ENCODE measurements around the gene ZNF365. TPM values are rescaled to one million over a fixed set of nuclear protein-coding genes. Genes with fewer than 3 reads are reported as not detected.
"Not testable (repeated sequence)": the region's sequence is repeated elsewhere in the genome, so short reads cannot be mapped to it uniquely, and the experiment has no call there.

ZNF365 gene
- total RNA-seq, 1 experiment from 2014 or later, result not detected

- Histone ChIP-seq H3K36me3 (ENCODE audit: insufficient read depth, low read length) (no peaks in the 10 kb centered on the region), H3K9me2 (replicated peaks; ENCODE audit: insufficient read depth, low read length) (no peaks in the 10 kb centered on the region), H3K9me3 (ENCODE audit: low read length) (no peaks in the 10 kb centered on the region), H3K27ac (ENCODE audit: low read length) (no peak overlapping the region), H3K79me2 (ENCODE audit: low read length) (no peaks in the 10 kb centered on the region), H2AFZ (ENCODE audit: low read length) (no peak overlapping the region), H3K27me3 (ENCODE audit: low read length) (0 out of 2 replicates have a peak, but pooled peaks cover 3% of the 10 kb centered on the region), H3K4me3 (ENCODE audit: low read length) (no peak overlapping the region), H4K20me1 (ENCODE audit: insufficient read depth, low read depth, low read length) (no peaks in the 10 kb centered on the region), H3K4me2 (ENCODE audit: low read depth, low read length, poor library complexity, severe bottlenecking) (no peak overlapping the region), H3K9ac (ENCODE audit: low read length) (no peak overlapping the region), H3K4me1 (ENCODE audit: low read length) (no peaks in the 10 kb centered on the region)
- DNase-seq, result no peak
Observed at GRCh38 chr10:62390497-62391176, 16.5 kb downstream of the ZNF365 start.

- Histone ChIP-seq H2AFZ (ENCODE audit: low read length) (no peak overlapping the region), H3K27me3 (ENCODE audit: low read length) (0 out of 2 replicates have a peak, but pooled peaks cover 2% of the 10 kb centered on the region), H3K36me3 (ENCODE audit: insufficient read depth, low read length) (no peaks in the 10 kb centered on the region), H3K9me3 (ENCODE audit: low read length) (no peaks in the 10 kb centered on the region), H4K20me1 (ENCODE audit: insufficient read depth, low read depth, low read length) (no peaks in the 10 kb centered on the region), H3K4me1 (ENCODE audit: low read length) (no peaks in the 10 kb centered on the region), H3K79me2 (ENCODE audit: low read length) (no peaks in the 10 kb centered on the region), H3K27ac (ENCODE audit: low read length) (no peak overlapping the region), H3K4me3 (ENCODE audit: low read length) (no peak overlapping the region), H3K9me2 (replicated peaks; ENCODE audit: insufficient read depth, low read length) (no peaks in the 10 kb centered on the region), H3K9ac (ENCODE audit: low read length) (no peak overlapping the region), H3K4me2 (ENCODE audit: low read depth, low read length, poor library complexity, severe bottlenecking) (no peak overlapping the region)
- no peak for DNase-seq
Observed at GRCh38 chr10:62393237-62393636, 19.1 kb downstream of the ZNF365 start.

GRCh38 chr10:62394556-62395018 lies 20.4 kb downstream of the ZNF365 start:
- Histone ChIP-seq H2AFZ (ENCODE audit: low read length) (no peak overlapping the region), H3K4me2 (ENCODE audit: low read depth, low read length, poor library complexity, severe bottlenecking) (no peak overlapping the region), H3K4me1 (ENCODE audit: low read length) (no peaks in the 10 kb centered on the region), H3K27ac (ENCODE audit: low read length) (no peak overlapping the region), H3K79me2 (ENCODE audit: low read length) (no peaks in the 10 kb centered on the region), H3K9me2 (replicated peaks; ENCODE audit: insufficient read depth, low read length) (no peaks in the 10 kb centered on the region), H3K27me3 (ENCODE audit: low read length) (no peaks in the 10 kb centered on the region), H3K9me3 (ENCODE audit: low read length) (no peaks in the 10 kb centered on the region), H3K9ac (ENCODE audit: low read length) (no peak overlapping the region), H3K36me3 (ENCODE audit: insufficient read depth, low read length) (no peaks in the 10 kb centered on the region), H4K20me1 (ENCODE audit: insufficient read depth, low read depth, low read length) (no peaks in the 10 kb centered on the region), H3K4me3 (ENCODE audit: low read length) (no peak overlapping the region)
- DNase-seq, result no peak

GRCh38 chr10:62395892-62396291 lies 21.7 kb downstream of the ZNF365 start:
- H3K4me1 ChIP-seq (ENCODE audit: low read length), result no peaks in the 10 kb centered on the region
- H3K79me2 ChIP-seq (ENCODE audit: low read length), result no peaks in the 10 kb centered on the region
- no peaks in the 10 kb centered on the region for H3K27me3 ChIP-seq (ENCODE audit: low read length)

GRCh38 chr10:62396864-62397263 lies 22.7 kb downstream of the ZNF365 start:
- Histone ChIP-seq H3K9me2 (replicated peaks; ENCODE audit: insufficient read depth, low read length) (no peaks in the 10 kb centered on the region), H3K4me1 (ENCODE audit: low read length) (no peaks in the 10 kb centered on the region), H3K36me3 (ENCODE audit: insufficient read depth, low read length) (no peaks in the 10 kb centered on the region), H3K27me3 (ENCODE audit: low read length) (no peaks in the 10 kb centered on the region), H3K4me2 (ENCODE audit: low read depth, low read length, poor library complexity, severe bottlenecking) (no peak overlapping the region), H3K79me2 (ENCODE audit: low read length) (no peaks in the 10 kb centered on the region), H2AFZ (ENCODE audit: low read length) (no peak overlapping the region), H3K9me3 (ENCODE audit: low read length) (no peaks in the 10 kb centered on the region), H3K9ac (ENCODE audit: low read length) (no peak overlapping the region), H4K20me1 (ENCODE audit: insufficient read depth, low read depth, low read length) (no peaks in the 10 kb centered on the region), H3K27ac (ENCODE audit: low read length) (no peak overlapping the region), H3K4me3 (ENCODE audit: low read length) (no peak overlapping the region)
- DNase-seq, result no peak

More at GRCh38 chr10:62395892-62396291, 21.7 kb downstream of the ZNF365 start:
- Histone ChIP-seq H3K4me3 (ENCODE audit: low read length) (no peak overlapping the region), H3K9ac (ENCODE audit: low read length) (no peak overlapping the region), H3K4me2 (ENCODE audit: low read depth, low read length, poor library complexity, severe bottlenecking) (no peak overlapping the region), H2AFZ (ENCODE audit: low read length) (no peak overlapping the region), H3K9me2 (replicated peaks; ENCODE audit: insufficient read depth, low read length) (no peaks in the 10 kb centered on the region), H3K27ac (ENCODE audit: low read length) (no peak overlapping the region), H3K9me3 (ENCODE audit: low read length) (no peaks in the 10 kb centered on the region), H4K20me1 (ENCODE audit: insufficient read depth, low read depth, low read length) (no peaks in the 10 kb centered on the region), H3K36me3 (ENCODE audit: insufficient read depth, low read length) (no peaks in the 10 kb centered on the region)
- no peak for DNase-seq

- Histone ChIP-seq H3K4me1 (ENCODE audit: low read length) (no peaks in the 10 kb centered on the region), H2AFZ (ENCODE audit: low read length) (no peak overlapping the region), H3K9me3 (ENCODE audit: low read length) (no peaks in the 10 kb centered on the region), H3K9me2 (replicated peaks; ENCODE audit: insufficient read depth, low read length) (no peaks in the 10 kb centered on the region), H3K27ac (ENCODE audit: low read length) (no peak overlapping the region), H3K27me3 (ENCODE audit: low read length) (no peaks in the 10 kb centered on the region), H3K79me2 (ENCODE audit: low read length) (no peaks in the 10 kb centered on the region), H3K9ac (ENCODE audit: low read length) (no peak overlapping the region), H3K4me3 (ENCODE audit: low read length) (no peak overlapping the region), H3K4me2 (ENCODE audit: low read depth, low read length, poor library complexity, severe bottlenecking) (no peak overlapping the region), H4K20me1 (ENCODE audit: insufficient read depth, low read depth, low read length) (no peaks in the 10 kb centered on the region), H3K36me3 (ENCODE audit: insufficient read depth, low read length) (no peaks in the 10 kb centered on the region)
- DNase-seq, result no peak
Observed at GRCh38 chr10:62399211-62399610, 25.0 kb downstream of the ZNF365 start.

- no peaks in the 10 kb centered on the region for H4K20me1 ChIP-seq (ENCODE audit: insufficient read depth, low read depth, low read length)
- no peaks in the 10 kb centered on the region for H3K79me2 ChIP-seq (ENCODE audit: low read length)
- no peaks in the 10 kb centered on the region for H3K4me1 ChIP-seq (ENCODE audit: low read length)
- no peak overlapping the region for H2AFZ ChIP-seq (ENCODE audit: low read length)
- no peak for DNase-seq
- H3K27me3 ChIP-seq (ENCODE audit: low read length), result no peaks in the 10 kb centered on the region
- H3K9me3 ChIP-seq (ENCODE audit: low read length), result no peaks in the 10 kb centered on the region
- H3K4me2 ChIP-seq (ENCODE audit: low read depth, low read length, poor library complexity, severe bottlenecking), result no peak overlapping the region
- H3K9ac ChIP-seq (ENCODE audit: low read length), result no peak overlapping the region
- H3K4me3 ChIP-seq (ENCODE audit: low read length), result no peak overlapping the region
- no peaks in the 10 kb centered on the region for H3K9me2 ChIP-seq (replicated peaks; ENCODE audit: insufficient read depth, low read length)
- no peak overlapping the region for H3K27ac ChIP-seq (ENCODE audit: low read length)
- no peaks in the 10 kb centered on the region for H3K36me3 ChIP-seq (ENCODE audit: insufficient read depth, low read length)
Observed at GRCh38 chr10:62402508-62402907, 28.3 kb downstream of the ZNF365 start.

GRCh38 chr10:62410528-62410927 lies 36.4 kb downstream of the ZNF365 start:
- not testable (repeated sequence) for H3K9me2 ChIP-seq (replicated peaks; ENCODE audit: insufficient read depth, low read length); H3K79me2 ChIP-seq (ENCODE audit: low read length); H3K36me3 ChIP-seq (ENCODE audit: insufficient read depth, low read length); H3K4me1 ChIP-seq (ENCODE audit: low read length); H3K4me2 ChIP-seq (ENCODE audit: low read depth, low read length, poor library complexity, severe bottlenecking); H3K4me3 ChIP-seq (ENCODE audit: low read length); H4K20me1 ChIP-seq (ENCODE audit: insufficient read depth, low read depth, low read length); H3K9ac ChIP-seq (ENCODE audit: low read length); H3K9me3 ChIP-seq (ENCODE audit: low read length); DNase-seq; H3K27me3 ChIP-seq (ENCODE audit: low read length); H3K27ac ChIP-seq (ENCODE audit: low read length); H2AFZ ChIP-seq (ENCODE audit: low read length)

Data from Karpas-422 (cell line).